K562 (cell line): Measurements from ENCODE around the gene KLHL22. TPM values are rescaled to one million over a fixed set of nuclear protein-coding genes. Genes with fewer than 3 reads are reported as not detected.

Experiments used
- ARID2 ChIP-seq: fragments of 450-650 bp; IDR thresholded peaks from 2 replicates; pipeline ENCODE4 v1.6.1; 2017; ENCODE audit warnings: antibody characterized with exemption, mild to moderate bottlenecking
- BACH1 ChIP-seq: fragments of 200-800 bp; sonication (Bioruptor generic); IDR thresholded peaks from 2 replicates; pipeline ENCODE4 v1.6.1; 2016; ENCODE audit warnings: missing genetic modification characterization, missing compliant biosample characterization
- CBX5 ChIP-seq: IDR thresholded peaks from 2 replicates; pipeline ENCODE4 v1.6.1; 2014; ENCODE audit warnings: low read depth, borderline replicate concordance
- CSDE1 ChIP-seq, 2 experiments: fragments of 450-650 bp; IDR thresholded peaks; 2 replicates each; pipeline ENCODE4 v1.6.1; 2016; ENCODE audit warnings: mild to moderate bottlenecking in 1 of 2
- DMBX1 ChIP-seq: fragments of 250-450 bp; sonication (Bioruptor Pico); IDR thresholded peaks from 2 replicates; pipeline ENCODE4 v1.8.0; 2022; ENCODE audit warnings: inconsistent platforms, mild to moderate bottlenecking, moderate library complexity, borderline replicate concordance
- ETV5 ChIP-seq: sonication (generic); formaldehyde crosslinking; IDR thresholded peaks from 2 replicates; pipeline ENCODE4 v1.4.0; 2020; ENCODE audit warnings: low read depth, mild to moderate bottlenecking, missing genetic modification reagents
- HDAC1 ChIP-seq, 2 experiments: fragments of 450-650 bp; IDR thresholded peaks; 2 replicates each; pipeline ENCODE4 v1.6.1; 2016 to 2017; ENCODE audit warnings: inconsistent platforms in 1 of 2, mild to moderate bottlenecking in 1 of 2, moderate library complexity in 1 of 2
- MCM2 ChIP-seq: fragments of 450-650 bp; IDR thresholded peaks from 2 replicates; pipeline ENCODE4 v1.6.1; 2017; ENCODE audit warnings: low read depth, mild to moderate bottlenecking
- MED1 ChIP-seq: sonication (generic); formaldehyde crosslinking; IDR thresholded peaks from 2 replicates; pipeline ENCODE4 v1.8.1; 2023; ENCODE audit warnings: missing genetic modification reagents, borderline replicate concordance
- MIER1 ChIP-seq: fragments of 450-650 bp; IDR thresholded peaks from 2 replicates; pipeline ENCODE4 v1.6.1; 2016; ENCODE audit warnings: antibody characterized with exemption, mild to moderate bottlenecking, low read depth
- MYC ChIP-seq, 2 experiments: fragments of 250-450 bp in 1 of 2; sonication (Bioruptor Pico) in 1 of 2; IDR thresholded peaks; 2 replicates each; pipeline versions ENCODE4 v1.5.1 to v1.6.1; 2012 to 2021; ENCODE audit warnings: low read depth in 2 of 2, borderline replicate concordance in 1 of 2, improper control_type of control experiment in 1 of 2, low read length in 1 of 2, mild to moderate bottlenecking in 1 of 2, moderate library complexity in 1 of 2
- RBM25 ChIP-seq: fragments of 200-400 bp; formaldehyde crosslinking; IDR thresholded peaks from 2 replicates; pipeline ENCODE4 v1.6.1; 2018; ENCODE audit warnings: low read length, low read depth, moderate library complexity; ENCODE audit not compliant: severe bottlenecking
- RFX1 ChIP-seq: fragments of 450-650 bp; IDR thresholded peaks from 2 replicates; pipeline ENCODE4 v1.6.1; 2016; ENCODE audit warnings: mild to moderate bottlenecking, moderate library complexity
- SRSF7 ChIP-seq: fragments of 200-400 bp; formaldehyde crosslinking; optimal IDR thresholded peaks from 2 replicates; pipeline ENCODE3; 2017; ENCODE audit warnings: mild to moderate bottlenecking, low read depth, low read length
- TAF7 ChIP-seq: fragments of 450-650 bp; IDR thresholded peaks from 2 replicates; pipeline ENCODE4 v1.6.1; 2016; ENCODE audit warnings: missing genetic modification characterization, missing compliant biosample characterization
- THAP7 ChIP-seq: fragments of 250-450 bp; sonication (Bioruptor Pico); IDR thresholded peaks from 2 replicates; pipeline ENCODE4 v1.5.0; 2021
- U2AF2 ChIP-seq: fragments of 200-400 bp; formaldehyde crosslinking; optimal IDR thresholded peaks from 2 replicates; pipeline ENCODE3; 2017; ENCODE audit warnings: low read depth, mild to moderate bottlenecking, low read length
- ZBTB33 ChIP-seq: sonication (generic); formaldehyde crosslinking; IDR thresholded peaks from 2 replicates; pipeline ENCODE4 v1.8.1; 2023; ENCODE audit warnings: mild to moderate bottlenecking, missing genetic modification reagents
- ZNF511 ChIP-seq: sonication (generic); formaldehyde crosslinking; IDR thresholded peaks from 2 replicates; pipeline ENCODE4 v1.8.0; 2022; ENCODE audit warnings: mild to moderate bottlenecking, missing genetic modification reagents
- ZNF589 ChIP-seq: fragments of 200-800 bp; sonication (Bioruptor generic); IDR thresholded peaks from 2 replicates; pipeline ENCODE4 v1.6.1; 2016; ENCODE audit warnings: low read depth, missing genetic modification characterization, missing compliant biosample characterization
- ZNF592 ChIP-seq: fragments of 450-650 bp; IDR thresholded peaks from 2 replicates; pipeline ENCODE4 v1.6.1; 2017; ENCODE audit warnings: antibody characterized with exemption, mild to moderate bottlenecking
- ZNF830 ChIP-seq: fragments of 250-450 bp; sonication (Bioruptor Pico); IDR thresholded peaks from 2 replicates; pipeline ENCODE4 v1.5.0; 2021; ENCODE audit warnings: mild to moderate bottlenecking
- polyA plus RNA-seq, 8 experiments: library from polyadenylated mRNA; depleted of rRNA in 4 of 8; stranded (reverse) in 5 of 8; unstranded in 3 of 8; fragments of >200 nt; fragmentation: Nextera tagmentation in 2 of 8; fragmentation: Illumina TruSeq in 1 of 8; extraction: Ambion mirVana in 2 of 8; extraction: Trizol in 1 of 8; gene quantifications; 2 replicates each; pipeline versions ENCODE4 v1.2.1 to v1.2.3, GENCODE V29; 2011 to 2014; ENCODE audit warnings: inconsistent platforms in 1 of 8, missing spikeins in 1 of 8
- total RNA-seq, 7 experiments: library from RNA; depleted of rRNA in 6 of 7; stranded (reverse); fragments of >200 nt in 6 of 7; fragmentation: Illumina TruSeq in 2 of 7; extraction: Trizol in 2 of 7; gene quantifications; 2 replicates each; pipeline versions ENCODE4 v1.2.1 to v1.2.3, GENCODE V29; 2011 to 2021; ENCODE audit warnings: low replicate concordance in 1 of 7

Gene KLHL22
- total and polyA plus RNA-seq, 9 of the 15 experiments (the other 6 are each of a cell fraction or from before 2014, with no cell fraction given) = 1.3 to 25.6 (median 15.2) TPM

GRCh38 chr22:20418211-20418788, 77.3 kb downstream of the KLHL22 start (continued):
- TF ChIP-seq ZNF592 = no peak
- TF ChIP-seq CBX5 = no peak; the same call in 1 of the 2 replicates
- TF ChIP-seq ZNF589 = no peak
- no peak for TF ChIP-seq ETV5 (CRISPR knock-in tag)
- peak in 1 of 2 experiments; percentile 79; a peak in 2 of 4 replicates for TF ChIP-seq HDAC1 (IDR thresholded peaks at IDR 0.05)
- TF ChIP-seq U2AF2 = no peak
- TF ChIP-seq TAF7 = no peak
- TF ChIP-seq RFX1 = no peak
- no peak; the same call in 1 of the 2 replicates for TF ChIP-seq MIER1
- TF ChIP-seq DMBX1 (CRISPR knock-in tag) = peak; percentile 75
- peak; percentile 99 for TF ChIP-seq ARID2
- TF ChIP-seq ZNF830 (CRISPR knock-in tag) = no peak
- TF ChIP-seq MYC (IDR thresholded peaks at IDR 0.05; ENCODE audit: low read depth, low read length) = peak; percentile 65; the same call in 1 of the 2 replicates
- TF ChIP-seq MYC (CRISPR knock-in tag; IDR thresholded peaks at IDR 0.05; ENCODE audit: borderline replicate concordance, low read depth) = 0 out of 2 replicates have a peak, but pooled peaks have one; percentile 21
- TF ChIP-seq ZBTB33 (CRISPR knock-in tag) = no peak
- no peak for TF ChIP-seq MED1 (CRISPR knock-in tag)
- no peak for TF ChIP-seq SRSF7
- TF ChIP-seq RBM25 = no peak
- no peak for TF ChIP-seq BACH1 (tag)
- peak; percentile 83; the same call in 1 of the 2 replicates for TF ChIP-seq THAP7 (CRISPR knock-in tag)
- TF ChIP-seq CSDE1 (IDR thresholded peaks at IDR 0.05) = no peak
- TF ChIP-seq MCM2 = no peak
- TF ChIP-seq ZNF511 (CRISPR knock-in tag) = peak; percentile 89
